D721Med (cell line): ENCODE data around the gene MRGPRX2.

Source experiments
- DNase-seq: peaks from one replicate; pipeline ENCODE4 v3.0.0; 2011; ENCODE audit warnings: low spot score; ENCODE audit not compliant: insufficient read length
- FAIRE-seq: peaks from 2 replicates; lab custom pipeline; 2011; peaks lifted over from hg19 to GRCh38; lab: Jason Lieb, UNC
- CTCF ChIP-seq: IDR thresholded peaks from 2 replicates; pipeline ENCODE4 v1.5.1; 2012; ENCODE audit warnings: mild to moderate bottlenecking, control low read depth; ENCODE audit not compliant: insufficient read depth; ENCODE audit errors: missing control alignments

Gene MRGPRX2

GRCh38 chr11:19013181-19013857, 47.2 kb downstream of the MRGPRX2 start:
- DNase-seq (no peak), FAIRE-seq (no peak)
- peak; percentile 10 for TF ChIP-seq CTCF

- DNase-seq (no peak), FAIRE-seq (no peak)
- TF ChIP-seq CTCF: no peak
These were observed 47.9 kb downstream of the MRGPRX2 start for GRCh38 chr11:19012636-19013035.
